Prostate gland (tissue), 2 donors: ENCODE results near the gene CSK.

Experiments used
- POLR2A ChIP-seq: fragments of 450-650 bp; IDR thresholded peaks from one replicate; pipeline ENCODE4 v1.6.1; 2016; ENCODE audit warnings: antibody characterized with exemption, mild to moderate bottlenecking
- POLR2AphosphoS5 ChIP-seq: sonication (generic); formaldehyde crosslinking; IDR thresholded peaks from one replicate; pipeline ENCODE4 v1.6.1; 2017; ENCODE audit warnings: antibody characterized with exemption
- TF ChIP-seq, protein P1 (sequence below), 4 experiments: fragments of 200-600 bp in 2 of 4; fragments of 450-650 bp in 2 of 4; sonication (generic) in 2 of 4; IDR thresholded peaks; 1 replicate in 3 of 4; 2 replicates in 1 of 4; pipeline ENCODE4 v1.5.1; 2016 to 2019; ENCODE audit warnings: antibody characterized with exemption in 4 of 4, mild to moderate bottlenecking in 2 of 4, moderate library complexity in 2 of 4

DNA sequence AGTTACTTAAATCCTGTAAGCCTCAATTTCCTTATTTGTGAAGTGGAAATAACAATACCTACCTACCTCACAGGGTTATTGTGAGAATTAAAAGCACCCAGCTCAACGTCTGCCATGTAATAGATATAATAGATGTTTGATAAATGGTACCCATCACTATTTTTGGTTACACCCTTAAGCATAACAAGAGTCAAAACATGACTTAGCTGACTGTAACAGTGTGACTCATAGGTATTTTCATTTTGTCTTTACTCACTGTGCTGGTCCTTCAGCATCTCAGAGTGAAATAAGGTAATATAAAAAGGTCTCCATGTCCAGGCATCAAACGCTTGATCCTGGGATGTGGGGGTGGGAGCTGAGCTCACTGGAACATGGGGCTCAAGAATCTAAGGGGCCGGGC is 47.6 kb downstream of the CSK start:
- TF ChIP-seq, protein P1, sequence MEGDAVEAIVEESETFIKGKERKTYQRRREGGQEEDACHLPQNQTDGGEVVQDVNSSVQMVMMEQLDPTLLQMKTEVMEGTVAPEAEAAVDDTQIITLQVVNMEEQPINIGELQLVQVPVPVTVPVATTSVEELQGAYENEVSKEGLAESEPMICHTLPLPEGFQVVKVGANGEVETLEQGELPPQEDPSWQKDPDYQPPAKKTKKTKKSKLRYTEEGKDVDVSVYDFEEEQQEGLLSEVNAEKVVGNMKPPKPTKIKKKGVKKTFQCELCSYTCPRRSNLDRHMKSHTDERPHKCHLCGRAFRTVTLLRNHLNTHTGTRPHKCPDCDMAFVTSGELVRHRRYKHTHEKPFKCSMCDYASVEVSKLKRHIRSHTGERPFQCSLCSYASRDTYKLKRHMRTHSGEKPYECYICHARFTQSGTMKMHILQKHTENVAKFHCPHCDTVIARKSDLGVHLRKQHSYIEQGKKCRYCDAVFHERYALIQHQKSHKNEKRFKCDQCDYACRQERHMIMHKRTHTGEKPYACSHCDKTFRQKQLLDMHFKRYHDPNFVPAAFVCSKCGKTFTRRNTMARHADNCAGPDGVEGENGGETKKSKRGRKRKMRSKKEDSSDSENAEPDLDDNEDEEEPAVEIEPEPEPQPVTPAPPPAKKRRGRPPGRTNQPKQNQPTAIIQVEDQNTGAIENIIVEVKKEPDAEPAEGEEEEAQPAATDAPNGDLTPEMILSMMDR (IDR thresholded peaks at IDR 0.05), result no peak
- TF ChIP-seq POLR2AphosphoS5 (no peak), POLR2A (no peak)
